ENCODE data around the gene CEP290. TPM values are rescaled to one million over a fixed set of nuclear protein-coding genes. Genes with fewer than 3 reads are reported as not detected.
A peak's percentile ranks its signal among the peaks of the same experiment; 100 is the strongest.

Gene CEP290
- total RNA-seq, 6 experiments from 2014 or later: 2.4 to 4.2 (median 3.5) TPM

- intact Hi-C loops (cut with DNase I): no loop called here
- Histone ChIP-seq H3K27me3 (no peaks in the 10 kb centered on the region), H3K4me3 (no peak overlapping the region), H3K36me3 (peaks cover 0 to 6% (median 0%) of the 10 kb centered on the region in 4 donors), H3K9me3 (no peaks in the 10 kb centered on the region), H3K27ac (no peak overlapping the region), H3K4me1 (no peaks in the 10 kb centered on the region)
- TF ChIP-seq POLR2A (IDR thresholded peaks at IDR 0.05): no peak
- ATAC-seq (no peak), DNase-seq (no peak)
- 83% methylated on average over 1 of the region's 1 CpG for WGBS (ENCODE audit: insufficient coverage, low coverage, low lambda C conversion rate, missing lambda C conversion rate)
Observed at GRCh38 chr12:88156075-88156654, 14.3 kb upstream of the CEP290 start.

- no peak overlapping the region for H3K27ac ChIP-seq
- H3K36me3 ChIP-seq: no peaks in the 10 kb centered on the region
- DNase-seq: no peak
- no peaks in the 10 kb centered on the region for H3K9me3 ChIP-seq
- no peaks in the 10 kb centered on the region for H3K4me1 ChIP-seq
- WGBS (ENCODE audit: insufficient coverage, low coverage, low lambda C conversion rate, missing lambda C conversion rate): 79% methylated on average over 3 of the region's 3 CpGs
- H3K4me3 ChIP-seq: no peak overlapping the region
- no peaks in the 10 kb centered on the region for H3K27me3 ChIP-seq
- intact Hi-C loops (cut with DNase I): no loop called here
- no peak for ATAC-seq
- TF ChIP-seq POLR2A (IDR thresholded peaks at IDR 0.05): no peak
- peak; percentile 24 to 45 (median 40) for TF ChIP-seq CTCF (IDR thresholded peaks at IDR 0.05)
Observed at GRCh38 chr12:88153959-88154358, 12.1 kb upstream of the CEP290 start.

GRCh38 chr12:88150063-88150462, 8.2 kb upstream of the CEP290 start:
- WGBS (ENCODE audit: insufficient coverage, low coverage, low lambda C conversion rate, missing lambda C conversion rate): 100% methylated on average over 2 of the region's 2 CpGs
- intact Hi-C loops (cut with DNase I): no loop called here
- no peak overlapping the region for H3K27ac ChIP-seq
- H3K9me3 ChIP-seq: no peaks in the 10 kb centered on the region
- H3K4me3 ChIP-seq: no peak overlapping the region
- H3K4me1 ChIP-seq: no peaks in the 10 kb centered on the region
- H3K36me3 ChIP-seq: no peaks in the 10 kb centered on the region
- TF ChIP-seq POLR2A (IDR thresholded peaks at IDR 0.05) (no peak), CTCF (IDR thresholded peaks at IDR 0.05) (no peak)
- no peaks in the 10 kb centered on the region for H3K27me3 ChIP-seq
- ATAC-seq (no peak), DNase-seq (no peak)

GRCh38 chr12:88145567-88146505, 3.9 kb upstream of the CEP290 start:
- intact Hi-C loops (cut with DNase I): no loop called here
- DNase-seq (no peak), ATAC-seq (no peak)
- Histone ChIP-seq H3K27ac (no peak overlapping the region), H3K36me3 (no peaks in the 10 kb centered on the region), H3K9me3 (no peaks in the 10 kb centered on the region), H3K27me3 (no peaks in the 10 kb centered on the region), H3K4me1 (peaks cover 0 to 12% (median 0%) of the 10 kb centered on the region in 4 donors), H3K4me3 (no peak overlapping the region)
- TF ChIP-seq CTCF (IDR thresholded peaks at IDR 0.05) (no peak), POLR2A (IDR thresholded peaks at IDR 0.05) (no peak)
- 75% methylated on average over 4 of the region's 5 CpGs for WGBS (ENCODE audit: insufficient coverage, low coverage, low lambda C conversion rate, missing lambda C conversion rate)
